CD4-positive, alpha-beta T cell treated with Interleukin-10 for 1 hour (primary cell): ENCODE data around the gene CLCNKA.
"Not testable (repeated sequence)": the region's sequence is repeated elsewhere in the genome, so short reads cannot be mapped to it uniquely, and the experiment has no call there.

Experiments used
- DNase-seq: peaks from one replicate; pipeline ENCODE4 v3.0.0-alpha.2; 2020

Gene CLCNKA

DNA sequence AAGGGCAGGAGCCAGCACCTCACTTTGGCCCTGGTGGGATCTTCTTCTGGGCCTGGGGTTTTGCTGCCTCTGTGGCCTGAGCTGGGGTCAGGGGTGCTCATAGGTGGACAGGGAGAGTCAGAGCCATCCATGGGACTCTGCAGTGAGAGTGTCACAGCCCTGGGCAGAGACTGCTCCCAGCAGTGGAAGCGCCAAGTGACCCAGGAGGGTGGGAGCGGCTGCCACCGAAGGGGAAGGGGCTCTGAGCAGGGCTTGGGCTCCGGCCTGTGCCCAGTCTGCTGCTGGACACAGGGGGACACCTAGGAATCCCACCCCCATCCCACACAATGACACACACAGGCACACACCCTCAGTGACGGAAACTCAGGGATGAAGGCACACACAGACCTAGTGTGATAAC is 22.1 kb downstream of the CLCNKA start:
- DNase-seq, result no peak

- no peak for DNase-seq
Measured at GRCh38 chr1:16046842-16047241, 25.0 kb downstream of the CLCNKA start.

DNA sequence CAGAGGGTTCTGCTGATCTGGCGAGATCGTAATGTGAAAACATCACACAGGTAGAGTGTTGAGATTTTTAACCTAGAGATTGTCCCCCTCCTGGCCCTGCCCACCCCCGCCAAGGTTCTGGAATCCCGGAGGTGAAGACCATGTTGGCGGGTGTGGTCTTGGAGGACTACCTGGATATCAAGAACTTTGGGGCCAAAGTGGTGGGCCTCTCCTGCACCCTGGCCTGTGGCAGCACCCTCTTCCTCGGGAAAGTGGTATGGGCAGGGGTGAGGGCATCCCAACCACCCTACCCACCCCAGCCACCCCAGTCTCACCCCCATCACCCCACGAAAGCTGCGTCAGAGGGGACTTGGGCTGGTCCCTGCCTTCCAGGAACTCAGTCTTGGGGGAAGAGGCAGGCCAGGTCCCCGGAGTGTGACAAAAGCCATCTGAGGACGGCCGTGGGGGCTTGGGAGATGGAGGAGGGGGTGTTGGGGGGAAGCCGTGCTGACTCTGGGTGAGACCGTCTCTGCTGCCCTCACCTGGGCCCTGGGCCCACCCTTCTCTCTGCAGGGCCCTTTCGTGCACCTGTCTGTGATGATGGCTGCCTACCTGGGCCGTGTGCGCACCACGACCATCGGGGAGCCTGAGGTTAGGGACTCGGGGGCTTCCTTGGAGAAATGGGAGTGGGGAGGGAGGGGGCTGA is 26.1 kb downstream of the CLCNKA start:
- no peak for DNase-seq

- DNase-seq, result peak; percentile 54
Measured at GRCh38 chr1:16048573-16049189, 26.8 kb downstream of the CLCNKA start.

- no peak for DNase-seq
Measured at GRCh38 chr1:16050328-16050727, 28.5 kb downstream of the CLCNKA start.

DNA sequence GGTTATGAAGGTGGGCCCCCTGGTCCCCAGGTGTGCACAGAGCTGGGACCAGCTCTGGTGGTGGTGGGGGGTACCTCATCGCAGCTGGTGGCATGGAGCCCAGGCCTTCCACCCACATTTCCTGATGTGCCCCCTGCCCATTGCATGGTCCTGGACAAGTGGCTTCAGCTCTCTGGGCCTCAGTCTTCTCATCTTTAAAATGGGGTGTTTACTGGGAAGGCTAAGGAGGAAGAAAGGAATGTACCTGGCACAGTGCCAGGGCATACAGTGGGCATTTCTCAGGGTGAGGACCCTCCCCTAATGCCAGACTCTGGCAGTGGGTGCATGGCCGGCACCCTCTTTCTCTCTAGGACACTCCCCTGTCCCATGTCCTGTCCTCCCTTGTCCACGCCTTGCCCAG is 29.2 kb downstream of the CLCNKA start:
- DNase-seq, result no peak

DNA sequence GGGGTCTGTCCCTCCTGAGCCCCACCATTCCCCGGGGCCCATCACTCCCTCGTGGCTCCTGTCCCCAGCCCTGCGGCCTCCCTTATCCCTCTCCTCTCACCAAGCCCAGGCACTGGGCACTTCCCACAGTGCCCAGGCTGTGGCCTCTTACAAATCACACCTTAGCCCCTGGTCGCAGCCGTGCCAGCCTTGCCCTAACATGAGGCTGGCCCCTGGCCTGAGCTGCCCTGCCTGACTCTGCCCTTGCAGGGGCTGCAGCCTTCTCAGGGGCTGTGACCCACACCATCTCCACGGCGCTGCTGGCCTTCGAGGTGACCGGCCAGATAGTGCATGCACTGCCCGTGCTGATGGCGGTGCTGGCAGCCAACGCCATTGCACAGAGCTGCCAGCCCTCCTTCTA is 30.1 kb downstream of the CLCNKA start:
- not testable (repeated sequence) for DNase-seq

- no peak for DNase-seq
Measured at GRCh38 chr1:16053781-16054502, 32.1 kb downstream of the CLCNKA start.

- no peak for DNase-seq
Measured at GRCh38 chr1:16054598-16055540, 33.0 kb downstream of the CLCNKA start.

DNA sequence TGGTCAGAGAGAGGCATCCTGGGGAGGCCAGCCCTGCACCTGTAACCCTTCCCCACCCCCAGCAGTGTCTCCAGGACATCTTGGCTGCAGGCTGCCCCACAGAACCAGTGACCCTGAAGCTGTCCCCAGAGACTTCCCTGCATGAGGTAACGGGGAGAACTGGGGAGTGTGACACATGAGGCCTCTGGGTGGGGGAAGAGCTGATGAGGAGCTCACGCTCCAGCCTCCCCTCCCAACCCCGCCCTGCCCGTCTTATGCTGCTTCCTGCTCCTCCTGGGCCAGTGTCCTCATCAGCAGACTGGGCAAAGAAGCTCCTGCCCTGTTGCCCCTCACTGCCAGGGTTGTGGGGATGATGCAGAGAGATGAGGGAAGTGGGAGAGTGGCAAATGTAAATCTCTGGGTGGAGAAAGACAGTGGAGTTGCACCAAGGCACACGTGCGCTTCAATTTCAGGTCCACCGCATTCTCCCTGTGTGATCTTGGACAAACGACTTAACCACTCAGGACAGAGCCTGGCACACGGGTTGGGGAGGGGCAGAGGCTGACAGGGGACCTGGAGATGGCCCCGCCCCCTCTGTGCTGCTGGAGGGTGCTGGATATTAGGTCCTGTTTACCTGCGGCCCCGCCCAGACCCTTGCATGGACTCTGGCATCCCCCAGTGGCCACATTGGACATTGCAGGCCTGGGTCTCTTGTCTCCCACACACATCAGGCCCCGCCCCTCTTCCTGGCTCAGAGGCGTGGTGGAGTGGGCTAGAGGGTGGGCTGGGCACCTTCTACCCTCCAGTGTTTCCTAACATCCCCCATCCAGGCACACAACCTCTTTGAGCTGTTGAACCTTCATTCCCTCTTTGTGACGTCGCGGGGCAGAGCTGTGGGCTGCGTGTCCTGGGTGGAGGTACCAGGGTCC is 34.0 kb downstream of the CLCNKA start:
- DNase-seq, result peak; percentile 85

DNA sequence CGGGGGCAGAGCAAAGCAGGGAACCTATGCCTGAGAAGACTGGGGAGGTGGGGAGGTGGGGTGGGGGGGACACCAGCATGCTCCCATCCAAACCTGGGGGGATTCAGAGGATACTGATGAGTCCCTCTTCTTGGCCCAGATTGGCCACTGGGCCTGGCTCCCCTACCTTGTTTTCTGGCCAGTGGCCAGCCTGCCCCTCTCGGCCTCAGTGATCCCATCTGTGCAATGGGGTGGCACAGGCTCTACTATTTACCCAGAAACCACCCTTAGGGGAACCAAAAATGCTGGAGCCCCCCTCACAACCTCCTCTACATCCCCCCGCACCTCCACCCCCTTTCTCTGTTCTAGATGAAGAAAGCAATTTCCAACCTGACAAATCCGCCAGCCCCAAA is 34.7 kb downstream of the CLCNKA start:
- not testable (repeated sequence) for DNase-seq

DNA sequence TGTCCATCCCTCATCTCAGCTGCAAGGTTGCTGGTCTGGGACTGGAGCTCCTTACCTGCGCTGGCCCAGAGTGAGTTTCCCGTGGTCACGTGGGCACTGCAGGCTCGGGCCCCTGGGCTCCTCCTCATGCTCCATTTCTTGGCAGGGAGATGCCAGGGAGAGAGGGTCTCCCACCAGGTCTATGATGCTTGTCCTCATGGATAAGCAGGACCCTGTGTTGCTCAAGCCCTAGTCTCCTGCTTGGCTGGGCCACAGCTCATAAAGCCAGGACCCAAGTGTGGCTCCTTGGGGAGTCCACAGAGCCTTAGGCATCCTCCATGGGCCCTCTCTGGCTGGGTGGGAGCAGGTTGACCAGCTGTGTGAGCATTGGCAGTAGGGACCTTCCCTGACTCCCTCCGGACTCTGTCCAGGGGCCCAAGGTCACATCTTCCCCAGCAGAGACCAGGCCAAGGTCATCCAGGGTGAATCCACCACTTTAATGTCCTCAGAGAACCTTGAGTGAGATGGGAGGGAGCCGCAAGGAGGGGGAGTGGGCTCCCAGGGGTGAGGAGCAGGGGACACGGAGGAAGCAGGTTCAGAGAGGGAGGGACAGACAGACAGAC is 35.6 kb downstream of the CLCNKA start:
- DNase-seq, result not testable (repeated sequence)

DNA sequence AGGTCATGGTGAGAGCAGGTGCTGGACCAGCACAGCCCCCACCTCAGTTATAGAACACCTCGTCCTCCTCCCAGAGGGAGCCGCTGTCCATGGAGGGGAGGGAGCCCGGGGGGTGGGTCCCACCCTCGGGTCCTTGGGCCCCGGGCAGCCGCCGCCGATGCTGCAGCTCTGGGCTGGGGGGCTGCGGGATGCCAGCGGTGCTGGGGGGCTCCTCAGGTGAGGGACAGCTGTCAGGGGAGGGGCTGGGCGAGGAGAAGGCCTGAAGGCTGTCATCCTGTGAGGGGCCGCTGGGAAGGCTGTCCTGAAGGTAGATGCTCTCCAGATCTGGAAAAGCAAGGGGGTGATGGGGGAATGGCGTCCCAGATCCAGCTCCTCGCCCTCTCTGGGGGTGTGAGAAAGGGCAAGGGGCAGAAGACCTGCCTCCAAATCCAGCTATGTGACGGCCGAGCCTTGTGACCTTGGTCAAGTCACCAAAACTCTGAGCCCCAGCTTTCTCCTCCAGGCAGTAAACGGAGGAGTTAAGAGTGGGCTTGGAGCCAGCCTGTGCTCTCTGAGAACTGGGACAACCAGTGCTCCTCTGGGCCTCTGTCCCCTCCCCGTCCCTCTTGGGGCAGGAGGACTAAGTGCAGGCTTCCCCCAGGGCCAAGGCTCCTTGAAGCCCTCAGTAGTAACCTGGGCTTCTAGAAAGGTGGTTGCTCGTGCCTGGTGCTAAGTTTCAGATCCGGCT is 36.7 kb downstream of the CLCNKA start:
- not testable (repeated sequence) for DNase-seq

DNA sequence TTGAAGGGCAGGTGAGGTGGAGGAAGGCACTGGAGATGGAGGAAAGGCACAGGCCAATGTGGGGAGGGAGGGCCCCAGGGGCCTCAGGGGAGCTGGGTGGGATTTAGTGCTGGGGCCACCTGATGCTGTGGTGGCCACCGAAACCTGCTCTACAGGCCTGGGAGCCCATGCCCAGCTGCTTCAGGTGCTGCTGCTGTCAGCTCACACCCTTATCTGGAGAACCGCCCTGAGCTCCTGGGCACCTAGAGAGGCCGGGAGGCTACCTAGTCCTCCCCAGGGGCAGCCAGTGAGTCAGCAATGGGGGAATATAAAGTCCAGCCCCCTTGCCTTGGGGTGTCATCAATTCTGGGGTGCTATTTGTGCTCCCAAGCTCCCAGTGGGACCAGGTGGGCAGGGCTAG is 39.4 kb downstream of the CLCNKA start:
- no peak for DNase-seq

DNA sequence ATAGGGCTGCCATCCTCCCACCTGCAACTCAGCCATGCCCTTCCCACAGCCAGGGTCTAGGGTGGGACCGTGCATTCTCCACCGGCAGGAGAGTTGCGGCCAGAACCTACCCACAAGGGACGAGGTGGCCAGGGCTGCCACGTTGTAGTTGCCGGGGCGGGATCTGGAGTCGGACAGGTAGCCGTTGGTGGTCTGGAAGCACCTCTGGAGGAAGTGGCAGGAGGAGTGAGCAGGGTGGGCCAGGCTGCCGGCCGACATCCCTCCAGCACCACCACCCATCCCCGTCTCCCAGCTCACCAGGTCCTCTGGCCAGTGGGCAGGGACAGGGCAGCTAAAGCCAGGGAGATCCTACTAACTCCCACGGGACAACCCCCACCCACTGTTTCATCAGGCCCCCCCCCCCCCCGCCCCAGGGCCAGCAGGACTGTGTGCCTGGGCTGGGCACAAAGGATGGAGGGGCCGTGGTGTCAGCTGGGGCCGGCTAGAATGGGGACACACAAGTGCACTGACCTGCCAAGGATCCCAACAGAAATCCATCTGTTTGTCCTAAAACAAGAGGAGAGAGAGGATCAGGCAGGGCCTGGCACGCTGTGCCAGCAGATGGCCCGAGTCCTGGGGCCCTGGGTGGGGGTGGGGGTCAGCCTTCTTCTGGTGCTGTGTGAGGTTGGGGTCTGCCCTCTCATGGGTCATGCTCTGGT is 40.3 kb downstream of the CLCNKA start:
- not testable (repeated sequence) for DNase-seq

DNA sequence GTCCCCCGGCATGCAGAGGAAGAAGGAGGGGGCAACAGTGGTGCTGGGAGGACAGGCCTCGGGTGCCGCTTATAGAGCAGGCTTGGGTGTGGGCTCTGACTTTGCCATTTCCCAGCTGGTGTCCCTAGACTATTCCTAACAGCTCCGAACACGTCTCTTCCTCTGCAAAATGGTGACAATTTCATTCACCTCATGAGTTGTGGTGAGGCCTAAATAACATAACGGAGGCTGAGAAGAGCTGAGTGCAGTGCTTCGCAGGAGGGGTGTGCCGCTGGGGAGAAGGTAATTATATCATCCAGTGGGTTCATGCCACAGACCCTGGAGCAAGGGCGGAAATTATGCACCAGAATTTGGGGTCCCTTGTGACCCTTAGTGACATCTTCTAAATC is 40.8 kb downstream of the CLCNKA start:
- DNase-seq, result not testable (repeated sequence)

DNA sequence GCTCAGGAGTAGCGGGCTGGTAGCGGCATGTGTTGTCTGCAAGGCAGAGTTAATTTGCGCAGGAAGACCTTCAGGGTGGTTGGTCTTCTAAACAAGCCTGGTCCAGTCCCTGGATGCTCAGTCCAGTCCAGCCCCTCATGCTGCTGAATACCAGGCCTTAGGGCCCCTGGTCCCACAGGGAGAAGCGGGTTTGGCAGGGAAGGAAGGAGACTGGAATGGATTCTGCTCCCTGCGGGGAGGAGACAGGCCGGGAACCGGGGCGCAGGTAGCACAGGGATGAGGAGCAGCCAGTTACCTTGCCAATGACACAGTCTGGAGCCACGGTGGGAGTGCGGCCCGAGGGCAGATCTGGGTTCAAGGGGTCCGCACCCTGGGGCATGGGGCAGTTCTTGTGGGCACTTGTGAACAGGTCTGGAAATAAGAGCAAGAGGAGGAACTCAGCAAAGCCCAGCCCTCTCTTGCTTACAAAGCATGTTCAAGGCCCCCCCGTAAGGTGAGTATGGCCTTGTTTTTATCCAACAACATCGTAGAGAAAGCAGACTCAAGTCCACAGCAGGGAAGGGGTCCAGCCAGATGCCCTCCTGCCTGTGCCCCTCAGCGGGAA is 41.5 kb downstream of the CLCNKA start:
- no peak for DNase-seq

DNA sequence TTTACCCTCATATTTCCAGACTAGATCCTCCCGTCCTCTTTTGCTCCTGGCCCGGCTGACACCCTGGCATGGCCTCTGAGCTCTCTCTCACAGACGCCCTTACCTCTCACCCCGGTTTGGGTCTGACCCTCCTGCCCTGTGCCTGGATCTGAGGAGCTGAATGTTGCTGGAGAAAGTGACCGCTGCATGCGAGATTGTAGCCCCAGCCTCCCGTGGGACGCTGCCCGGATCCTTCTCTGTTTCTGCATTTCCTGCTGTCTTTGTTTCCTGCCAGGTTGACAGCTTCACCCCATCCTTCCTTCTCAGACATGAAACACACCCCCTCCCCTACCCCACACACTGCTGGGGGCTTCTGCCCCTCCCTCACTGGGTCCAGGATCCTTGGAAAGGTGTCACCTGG is 42.1 kb downstream of the CLCNKA start:
- DNase-seq, result no peak

DNA sequence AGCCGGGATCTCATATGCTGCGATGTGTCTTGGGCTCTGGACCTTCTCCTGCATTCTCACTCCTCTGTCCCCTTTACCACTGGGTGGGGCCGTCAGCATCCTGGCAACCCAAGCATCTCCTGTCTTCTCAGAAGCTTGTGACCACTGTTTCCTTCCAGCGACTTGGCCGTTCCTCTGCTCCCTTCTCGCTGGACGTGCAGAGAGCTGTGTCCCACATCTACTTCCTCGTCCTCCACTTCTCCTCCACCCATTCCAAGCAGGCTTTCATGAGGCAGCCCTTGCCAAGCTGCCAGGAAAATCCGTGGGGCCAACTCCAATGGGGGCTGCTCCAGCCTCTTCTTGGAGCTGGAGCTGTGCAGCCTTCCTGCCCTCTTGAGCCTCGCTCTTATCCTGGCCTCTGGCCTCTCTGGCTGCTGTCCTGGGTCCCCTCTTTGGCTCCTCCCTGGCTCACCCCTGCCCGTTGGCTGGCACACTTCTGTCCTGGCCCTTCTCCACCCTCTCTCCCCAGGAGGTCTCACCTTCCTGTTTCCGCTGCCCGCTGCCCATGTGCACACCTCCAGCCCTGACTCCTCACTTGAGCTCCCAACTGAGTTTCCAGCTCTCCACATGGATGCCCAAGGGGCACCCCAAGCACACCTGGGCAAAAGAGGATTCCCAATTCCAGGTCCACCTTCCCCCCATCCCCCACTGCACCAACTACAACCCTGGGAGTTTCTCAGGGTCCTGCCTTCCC is 42.9 kb downstream of the CLCNKA start:
- no peak for DNase-seq
